Measurements from ENCODE around the gene NLK.

The NLK gene

GRCh38 chr17:28086519-28086918 is 44.0 kb downstream of the NLK start:
- no peak overlapping the region for H3K4me3 ChIP-seq (ENCODE audit: low read depth, low read length)

GRCh38 chr17:28087743-28088142 is 45.3 kb downstream of the NLK start:
- H3K4me1 ChIP-seq = no peaks in the 10 kb centered on the region
- TF ChIP-seq, protein P1, sequence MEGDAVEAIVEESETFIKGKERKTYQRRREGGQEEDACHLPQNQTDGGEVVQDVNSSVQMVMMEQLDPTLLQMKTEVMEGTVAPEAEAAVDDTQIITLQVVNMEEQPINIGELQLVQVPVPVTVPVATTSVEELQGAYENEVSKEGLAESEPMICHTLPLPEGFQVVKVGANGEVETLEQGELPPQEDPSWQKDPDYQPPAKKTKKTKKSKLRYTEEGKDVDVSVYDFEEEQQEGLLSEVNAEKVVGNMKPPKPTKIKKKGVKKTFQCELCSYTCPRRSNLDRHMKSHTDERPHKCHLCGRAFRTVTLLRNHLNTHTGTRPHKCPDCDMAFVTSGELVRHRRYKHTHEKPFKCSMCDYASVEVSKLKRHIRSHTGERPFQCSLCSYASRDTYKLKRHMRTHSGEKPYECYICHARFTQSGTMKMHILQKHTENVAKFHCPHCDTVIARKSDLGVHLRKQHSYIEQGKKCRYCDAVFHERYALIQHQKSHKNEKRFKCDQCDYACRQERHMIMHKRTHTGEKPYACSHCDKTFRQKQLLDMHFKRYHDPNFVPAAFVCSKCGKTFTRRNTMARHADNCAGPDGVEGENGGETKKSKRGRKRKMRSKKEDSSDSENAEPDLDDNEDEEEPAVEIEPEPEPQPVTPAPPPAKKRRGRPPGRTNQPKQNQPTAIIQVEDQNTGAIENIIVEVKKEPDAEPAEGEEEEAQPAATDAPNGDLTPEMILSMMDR (IDR thresholded peaks at IDR 0.05; ENCODE audit: low read depth, low read length) = no peak
- no peaks in the 10 kb centered on the region for H3K9me3 ChIP-seq
- no peaks in the 10 kb centered on the region for H3K36me3 ChIP-seq
- H3K4me3 ChIP-seq (ENCODE audit: low read depth, low read length) = no peak overlapping the region
- DNase-seq = no peak
- no peaks in the 10 kb centered on the region for H3K27me3 ChIP-seq

More at GRCh38 chr17:28086519-28086918, 44.0 kb downstream of the NLK start:
- TF ChIP-seq, protein P1 (IDR thresholded peaks at IDR 0.05; ENCODE audit: low read depth, low read length) = no peak
- Histone ChIP-seq H3K4me1 (no peaks in the 10 kb centered on the region), H3K9me3 (no peaks in the 10 kb centered on the region), H3K27me3 (no peaks in the 10 kb centered on the region), H3K36me3 (no peaks in the 10 kb centered on the region)
- no peak for DNase-seq

DNA sequence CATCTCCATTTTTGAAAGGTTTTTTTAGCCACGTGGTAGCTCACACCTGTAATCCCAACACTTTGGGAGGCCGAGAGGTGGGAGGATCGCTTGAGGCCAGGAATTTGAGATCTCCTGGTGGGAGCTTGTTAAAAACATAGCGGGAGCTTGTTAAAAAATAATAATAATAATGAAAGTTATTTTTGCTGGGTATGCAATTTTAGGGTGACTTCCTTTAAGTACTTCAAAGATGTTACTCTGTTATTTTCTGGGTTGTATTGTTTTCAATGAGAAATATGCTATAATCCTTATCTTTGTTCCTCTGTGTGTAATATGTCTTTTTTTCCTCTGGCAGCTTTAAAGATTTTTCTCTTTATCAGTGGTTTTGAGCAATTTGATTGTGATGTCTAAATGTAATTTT is 48.1 kb downstream of the NLK start:
- no peaks in the 10 kb centered on the region for H3K36me3 ChIP-seq
- H3K27me3 ChIP-seq = no peaks in the 10 kb centered on the region
- no peaks in the 10 kb centered on the region for H3K4me1 ChIP-seq
- TF ChIP-seq, protein P1 (IDR thresholded peaks at IDR 0.05; ENCODE audit: low read depth, low read length) = no peak
- no peaks in the 10 kb centered on the region for H3K9me3 ChIP-seq
- no peak for DNase-seq
- H3K4me3 ChIP-seq (ENCODE audit: low read depth, low read length) = no peak overlapping the region

DNA sequence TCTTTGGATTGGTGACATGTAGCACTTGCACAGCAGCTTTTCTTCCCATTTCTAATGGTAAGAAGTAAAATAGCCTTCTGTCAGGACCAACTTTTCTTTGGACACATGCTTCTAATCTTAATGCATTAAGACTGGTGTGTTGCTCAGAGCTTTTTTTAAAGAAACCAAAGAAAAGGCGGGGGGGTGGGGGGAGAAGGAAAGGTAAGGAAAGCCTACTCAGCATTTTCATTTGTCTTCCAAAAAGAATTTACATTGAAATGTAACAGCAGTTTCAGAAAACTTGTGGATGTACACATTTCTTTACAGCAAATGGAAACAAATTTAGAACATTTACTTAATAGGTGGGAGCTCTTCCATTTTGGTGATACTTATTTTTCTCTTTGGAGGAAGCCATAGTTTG is 49.6 kb downstream of the NLK start:
- Histone ChIP-seq H3K4me3 (ENCODE audit: low read depth, low read length) (no peak overlapping the region), H3K36me3 (no peaks in the 10 kb centered on the region), H3K9me3 (no peaks in the 10 kb centered on the region), H3K27me3 (no peaks in the 10 kb centered on the region), H3K4me1 (no peaks in the 10 kb centered on the region)
- TF ChIP-seq, protein P1 (IDR thresholded peaks at IDR 0.05; ENCODE audit: low read depth, low read length) = no peak
- no peak for DNase-seq

DNA sequence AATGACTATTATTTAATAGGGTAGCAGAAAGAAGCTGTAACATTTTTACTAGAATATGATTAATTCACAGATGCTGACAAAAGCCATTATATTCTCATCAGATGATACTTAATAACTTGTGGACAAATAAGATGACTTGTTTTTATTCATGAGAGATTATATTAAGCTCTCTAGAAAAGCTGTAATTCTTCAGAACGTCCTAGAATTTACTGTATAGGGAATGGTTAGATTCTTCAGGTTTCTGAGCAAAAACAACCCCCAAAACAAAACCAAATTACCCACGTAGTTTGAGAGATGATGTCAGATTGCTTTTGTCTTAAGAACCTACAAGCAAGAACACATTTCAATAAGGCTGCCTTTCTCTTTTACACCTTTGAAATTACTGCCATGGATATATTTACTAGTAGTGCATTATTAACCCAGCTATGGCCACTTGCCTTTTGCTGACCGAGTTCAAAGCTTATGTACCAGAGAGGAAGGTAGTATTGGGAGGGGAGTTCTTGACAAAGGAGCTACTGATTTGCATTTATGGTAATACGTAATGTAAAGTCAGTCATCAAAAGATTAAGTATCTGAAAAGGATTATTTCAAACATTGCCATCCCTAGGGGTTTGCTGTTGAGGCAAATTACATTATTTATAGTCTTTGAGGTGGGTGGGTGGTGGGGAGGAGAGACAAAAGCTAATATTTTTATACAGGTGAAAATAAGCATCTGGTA is 51.7 kb downstream of the NLK start:
- no peak overlapping the region for H3K4me3 ChIP-seq (ENCODE audit: low read depth, low read length)

DNA sequence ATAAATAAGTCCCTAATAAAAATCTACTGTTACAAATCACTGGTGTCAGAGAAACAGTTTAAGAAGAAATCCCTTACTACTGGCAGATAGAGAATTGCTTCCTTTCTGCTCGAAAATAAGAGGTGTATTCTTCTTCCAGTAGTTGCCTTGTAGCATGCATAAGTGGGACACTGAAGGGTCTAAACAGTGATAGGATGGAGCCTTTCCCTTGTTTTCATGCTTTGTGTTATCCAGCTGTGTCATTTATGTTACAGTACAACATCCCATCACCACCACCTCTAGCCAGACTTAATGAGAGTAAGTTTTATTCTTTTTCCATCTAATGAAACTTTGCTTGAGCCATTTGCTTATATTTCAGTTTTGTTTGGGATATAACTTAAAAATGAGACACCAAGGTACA is 54.3 kb downstream of the NLK start:
- Histone ChIP-seq H3K4me3 (ENCODE audit: low read depth, low read length) (no peak overlapping the region), H3K36me3 (no peaks in the 10 kb centered on the region), H3K4me1 (no peaks in the 10 kb centered on the region), H3K9me3 (no peaks in the 10 kb centered on the region), H3K27me3 (no peaks in the 10 kb centered on the region)
- TF ChIP-seq, protein P1 (IDR thresholded peaks at IDR 0.05; ENCODE audit: low read depth, low read length) = no peak
- DNase-seq = no peak

More for the DNA sequence above, 51.7 kb downstream of the NLK start:
- H3K36me3 ChIP-seq = no peaks in the 10 kb centered on the region
- no peaks in the 10 kb centered on the region for H3K27me3 ChIP-seq
- DNase-seq = no peak
- TF ChIP-seq, protein P1 (IDR thresholded peaks at IDR 0.05; ENCODE audit: low read depth, low read length) = no peak
- H3K9me3 ChIP-seq = no peaks in the 10 kb centered on the region
- no peaks in the 10 kb centered on the region for H3K4me1 ChIP-seq

Measured in BE2C (cell line).